Measurements from ENCODE around the gene PEDS1.
"Not testable (repeated sequence)": the region's sequence is repeated elsewhere in the genome, so short reads cannot be mapped to it uniquely, and the experiment has no call there.

PEDS1 gene

DNA sequence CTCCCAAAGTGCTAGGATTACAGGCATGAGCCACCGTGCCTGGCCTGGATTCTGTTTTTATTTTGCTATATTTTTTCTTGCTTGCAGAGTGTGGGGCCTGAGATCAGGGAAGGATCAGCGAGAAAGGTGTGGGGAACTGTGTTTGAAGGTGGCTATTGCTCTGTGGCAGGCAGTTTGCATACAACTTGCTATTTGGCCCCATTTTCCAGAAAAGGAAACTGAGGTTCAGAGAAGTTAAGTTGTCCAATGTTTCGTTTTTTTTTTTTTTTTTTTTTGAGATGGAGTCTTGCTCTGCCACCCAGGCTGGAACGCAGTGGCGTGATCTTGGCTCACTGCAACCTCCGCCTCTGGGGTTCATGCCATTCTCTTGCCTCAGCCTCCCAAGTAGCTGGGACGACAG is 8.0 kb upstream of the PEDS1 start:
- not testable (repeated sequence) for DNase-seq

DNA sequence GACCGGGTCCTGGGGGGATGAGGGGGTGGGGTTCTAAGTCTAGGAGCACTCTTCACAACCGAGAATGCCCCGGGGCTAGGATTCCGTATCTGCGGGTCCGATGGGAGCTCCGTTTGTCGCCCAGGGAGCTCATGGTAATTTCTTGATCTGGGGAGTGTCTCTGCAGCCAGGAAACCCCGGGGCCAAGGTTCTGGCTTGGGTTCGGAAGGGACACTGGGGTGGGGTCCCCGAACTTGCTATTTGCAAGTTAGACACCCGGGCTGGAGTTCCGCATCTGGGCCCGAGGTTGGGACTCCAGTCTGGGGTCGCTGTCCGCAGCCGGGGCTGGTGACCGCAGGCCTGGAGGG is 397 bp downstream of the PEDS1 start:
- no peak for DNase-seq

DNA sequence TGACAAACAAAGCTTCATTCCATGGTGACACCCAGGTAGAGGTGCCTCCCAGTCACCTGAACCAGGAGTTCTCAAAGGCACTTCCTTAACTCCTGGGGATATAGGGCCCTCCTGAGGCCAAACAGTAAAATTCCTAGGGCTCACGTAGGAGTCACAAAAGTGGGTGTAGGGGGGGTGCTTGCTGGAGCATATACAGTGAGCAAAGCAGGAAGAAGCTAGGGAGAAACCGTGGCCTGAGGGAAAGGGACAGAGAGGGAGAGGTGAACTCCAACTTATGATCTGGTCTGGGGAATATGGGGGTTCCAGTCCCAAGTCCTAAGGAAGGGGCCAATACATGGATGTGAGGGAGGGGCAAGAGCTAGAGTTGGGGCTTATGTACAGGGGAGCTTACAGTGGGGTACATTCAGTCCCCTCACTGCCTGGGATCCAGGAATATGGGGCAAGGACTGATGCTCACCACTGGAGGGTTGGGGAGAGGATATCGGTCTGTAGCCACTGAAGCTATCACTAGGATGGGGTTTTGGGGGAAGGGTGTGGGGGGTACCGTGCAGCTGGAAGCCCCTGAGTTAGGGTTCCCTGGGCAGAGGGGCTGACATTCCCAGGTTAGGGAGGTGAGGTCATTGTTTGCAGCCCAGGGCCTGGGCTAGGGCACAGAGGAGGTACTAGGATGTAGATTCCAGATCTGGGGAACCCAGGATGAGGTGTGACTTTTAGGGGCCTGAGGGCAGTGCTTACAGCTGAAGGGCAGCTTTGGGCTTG is 950 bp downstream of the PEDS1 start:
- no peak for DNase-seq

DNA sequence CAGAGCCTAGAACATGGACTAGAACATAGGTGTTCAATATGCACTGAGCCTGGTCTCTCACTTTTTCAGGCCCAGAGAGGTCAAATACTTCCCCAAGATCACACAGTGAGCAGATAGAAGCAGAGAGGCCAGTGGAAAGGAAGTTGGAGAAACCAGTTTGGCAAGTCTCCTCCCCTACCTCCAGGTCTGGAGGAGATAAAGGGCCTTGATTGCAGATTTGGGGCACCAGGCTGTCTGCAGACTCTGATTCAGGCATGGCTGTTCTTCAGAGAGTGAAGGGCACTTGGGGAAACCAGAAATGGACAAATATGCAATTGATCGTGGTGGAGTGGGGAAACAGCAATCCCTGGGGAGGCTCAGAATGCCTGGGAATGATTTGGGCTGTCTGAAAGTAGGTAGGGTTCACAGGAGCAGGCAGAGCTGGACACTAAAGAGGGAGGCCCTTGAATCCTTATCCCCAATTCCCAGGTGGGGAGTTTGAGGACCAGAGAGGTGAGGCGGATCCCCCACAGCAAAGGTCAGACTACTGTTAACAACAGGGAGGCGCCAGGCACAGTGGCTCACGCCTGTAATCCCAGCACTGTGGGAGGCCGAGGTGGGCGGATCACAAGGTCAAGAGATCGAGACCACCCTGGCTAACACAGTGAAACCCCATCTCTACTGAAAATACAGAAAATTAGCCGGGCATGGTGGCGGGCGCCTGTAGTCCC is 2.3 kb downstream of the PEDS1 start:
- no peak for DNase-seq

DNA sequence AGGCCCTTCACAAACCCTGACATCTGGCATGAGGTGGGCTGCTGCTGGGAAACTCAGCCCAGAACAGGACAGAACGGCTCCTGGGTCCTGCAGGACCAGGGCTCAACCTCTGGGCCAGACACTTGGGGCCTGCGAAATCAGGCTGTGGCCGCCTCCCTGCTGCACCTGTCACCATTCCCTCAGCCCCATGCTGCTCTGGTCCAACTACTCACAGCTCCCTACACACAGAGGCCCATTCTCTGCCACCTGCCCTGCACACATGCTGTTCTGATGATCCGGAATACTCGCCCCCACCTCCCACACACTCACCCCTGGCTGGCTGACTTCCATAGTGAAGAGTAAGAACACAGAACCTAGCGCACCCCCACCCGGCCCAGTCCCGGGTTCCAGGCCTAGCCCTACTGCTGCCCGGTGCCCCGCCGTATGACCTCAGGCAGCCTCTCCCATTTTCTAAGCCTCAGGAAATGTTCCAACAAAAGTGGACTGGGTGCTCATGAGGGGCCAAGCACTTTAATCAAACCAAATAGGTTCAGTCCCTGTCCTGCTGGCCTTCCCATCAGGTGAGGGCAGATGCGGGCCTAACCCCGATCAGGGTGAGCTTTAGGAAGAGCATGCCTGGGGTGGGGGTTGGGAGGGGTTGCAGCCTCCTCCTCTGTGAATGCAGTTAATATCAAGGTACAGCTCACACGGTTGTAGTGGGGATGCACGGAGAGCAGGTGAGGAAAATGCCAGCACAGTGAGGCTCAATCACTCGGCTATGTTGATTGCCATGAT is 3.9 kb downstream of the PEDS1 start:
- no peak for DNase-seq

DNA sequence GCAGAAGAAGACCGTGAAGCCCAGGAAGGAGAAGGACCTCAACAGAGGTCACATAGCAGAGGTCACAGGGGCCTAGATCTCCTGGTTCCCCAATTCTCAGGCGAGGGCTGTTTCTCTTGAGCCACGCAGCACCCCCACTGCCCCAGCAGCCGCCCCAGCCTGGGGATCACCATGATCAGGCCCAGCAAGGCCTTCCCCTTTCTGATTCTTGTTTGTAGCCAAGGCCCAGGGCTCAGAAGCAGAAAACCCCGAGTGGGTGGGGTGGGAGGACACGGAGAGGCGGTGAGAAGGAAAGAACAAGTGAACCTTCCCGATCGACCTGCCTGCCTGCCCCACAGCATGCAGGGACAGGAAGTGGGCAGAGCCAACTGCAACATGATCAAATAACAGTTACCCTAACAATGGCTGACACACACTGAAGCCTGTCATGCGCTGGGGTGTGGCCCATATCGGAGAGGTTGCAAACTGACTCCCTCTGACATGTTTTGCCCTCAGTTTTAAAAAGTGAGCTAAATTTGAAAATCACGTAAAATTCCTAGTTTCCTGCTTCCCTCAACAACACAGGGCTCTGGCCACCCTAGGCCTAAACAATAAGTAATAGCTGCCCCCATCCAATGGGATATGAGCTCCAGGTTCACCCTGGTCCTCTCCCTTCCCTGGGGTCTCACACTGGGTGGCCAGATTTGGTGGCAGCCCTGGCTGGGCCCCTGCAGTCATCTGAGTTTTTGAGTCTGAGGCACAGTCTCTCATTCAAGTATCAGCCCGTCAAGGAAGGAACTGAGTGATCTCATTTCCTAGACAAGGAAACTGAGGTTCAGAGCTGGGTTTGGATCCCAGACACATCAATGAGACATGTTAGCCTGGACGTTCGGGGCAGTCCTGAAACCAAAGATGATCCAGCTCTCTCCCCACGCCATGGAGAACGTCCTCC is 6.5 kb downstream of the PEDS1 start:
- DNase-seq: peak; percentile 75

DNA sequence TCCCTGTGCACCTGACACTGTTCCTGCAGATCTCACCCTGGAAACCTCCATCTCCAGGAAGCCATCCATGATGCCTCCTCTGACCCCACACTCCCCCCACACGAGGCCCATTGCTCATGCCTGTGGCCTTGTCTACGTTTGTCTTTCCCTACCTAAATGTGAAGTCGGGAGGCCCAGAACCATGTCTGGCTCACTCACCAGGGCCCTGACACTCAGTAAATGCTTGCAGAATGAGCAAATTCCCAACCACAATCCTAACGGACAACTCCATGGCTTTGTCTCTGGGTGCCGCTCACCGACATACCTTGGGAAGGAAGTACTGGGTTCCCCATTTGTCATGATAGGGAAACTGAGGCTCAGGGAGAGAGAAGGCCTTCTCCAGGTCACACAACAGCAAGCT is 7.3 kb downstream of the PEDS1 start:
- no peak for DNase-seq

DNA sequence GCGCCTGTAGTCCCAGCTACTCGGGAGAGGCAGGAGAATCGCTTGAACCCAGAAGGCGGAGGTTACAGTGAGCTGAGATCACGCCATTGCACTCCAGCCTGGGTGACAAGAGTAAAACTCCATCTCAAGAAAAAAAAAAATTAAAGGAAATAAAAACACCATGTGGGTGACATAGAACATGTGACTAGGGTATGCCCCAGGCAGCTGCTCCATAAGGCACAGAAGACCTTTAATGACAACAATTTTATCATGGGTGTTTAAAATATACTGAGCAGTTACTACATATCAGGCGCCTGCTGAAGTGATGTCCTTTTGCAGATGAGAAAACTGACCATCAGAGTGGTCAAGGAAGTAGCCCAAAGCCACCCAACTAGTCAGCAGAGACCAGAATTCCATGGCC is 8.0 kb downstream of the PEDS1 start:
- no peak for DNase-seq

DNA sequence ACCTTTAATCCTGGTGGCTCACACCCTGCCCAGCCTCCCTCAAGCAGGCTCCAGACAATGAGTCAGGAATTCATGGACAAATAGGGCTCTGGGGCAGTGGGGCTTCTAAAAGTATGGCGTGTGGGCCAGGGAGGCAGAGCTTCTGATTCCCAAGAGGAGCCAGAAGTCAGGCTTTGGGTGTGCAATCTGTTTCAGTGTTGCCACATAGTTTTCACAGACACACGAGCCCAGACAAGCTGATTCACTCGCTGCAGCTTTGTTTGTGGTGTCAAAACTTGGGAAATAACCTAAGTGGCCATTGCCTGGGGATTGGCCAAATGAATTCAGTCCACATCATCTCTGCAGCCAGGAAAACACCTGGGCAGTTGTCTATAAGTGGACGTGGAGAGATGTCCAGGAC is 9.2 kb downstream of the PEDS1 start:
- no peak for DNase-seq

DNA sequence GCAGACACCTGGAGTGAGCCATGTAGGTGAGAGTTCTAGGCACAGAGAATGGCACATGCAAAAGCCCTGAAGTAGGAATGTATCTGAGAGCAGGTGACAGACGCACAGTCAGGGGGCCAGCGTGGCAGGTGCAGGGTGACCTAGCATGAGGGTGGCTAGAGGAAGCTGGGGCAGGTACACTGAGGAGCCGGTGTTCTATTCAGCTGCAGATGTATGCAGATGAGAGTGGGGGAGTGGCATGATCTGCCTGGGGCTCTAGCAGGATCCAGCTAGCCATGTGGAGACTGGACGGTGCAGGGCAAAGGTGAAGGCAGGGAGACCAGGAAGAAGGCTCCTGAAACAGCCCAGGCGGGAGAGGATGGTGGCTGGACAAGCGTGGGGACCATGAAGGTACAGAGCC is 10.7 kb downstream of the PEDS1 start:
- no peak for DNase-seq

DNA sequence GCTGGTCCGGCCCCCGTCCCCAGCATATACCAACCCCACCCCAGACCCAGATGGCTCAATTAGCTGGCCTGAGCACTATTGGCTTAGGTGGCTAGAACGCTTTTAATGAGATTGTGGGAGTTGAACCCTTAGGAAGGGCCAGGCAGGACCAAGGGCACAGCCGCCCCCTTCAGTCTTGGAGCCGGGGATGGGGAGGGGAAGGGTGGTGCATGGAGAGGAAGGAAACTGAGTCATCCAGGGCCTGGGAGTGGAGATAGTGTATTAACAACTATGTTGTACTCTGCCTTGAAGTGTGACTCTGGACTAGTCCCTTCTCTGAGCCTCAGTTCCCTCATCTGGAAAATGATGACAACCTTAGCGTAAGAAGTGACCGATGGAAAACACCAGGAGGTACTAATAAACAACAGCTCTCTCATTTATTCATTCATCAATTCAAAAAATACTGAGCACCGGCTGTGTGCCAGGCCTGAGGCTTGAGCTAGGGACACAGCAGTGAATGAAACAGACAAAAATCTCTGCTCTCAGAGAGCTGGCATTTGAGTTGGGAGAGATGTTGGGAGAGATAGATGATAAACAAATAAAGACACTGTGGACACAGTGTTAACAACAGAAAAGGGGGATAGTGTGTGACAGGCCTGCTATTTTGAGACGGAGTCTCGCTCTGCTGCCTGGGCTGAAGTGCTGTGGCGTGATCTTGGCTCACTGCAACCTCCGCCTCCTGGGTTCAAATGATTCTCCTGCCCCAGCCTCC is 11.5 kb downstream of the PEDS1 start:
- DNase-seq: no peak

DNA sequence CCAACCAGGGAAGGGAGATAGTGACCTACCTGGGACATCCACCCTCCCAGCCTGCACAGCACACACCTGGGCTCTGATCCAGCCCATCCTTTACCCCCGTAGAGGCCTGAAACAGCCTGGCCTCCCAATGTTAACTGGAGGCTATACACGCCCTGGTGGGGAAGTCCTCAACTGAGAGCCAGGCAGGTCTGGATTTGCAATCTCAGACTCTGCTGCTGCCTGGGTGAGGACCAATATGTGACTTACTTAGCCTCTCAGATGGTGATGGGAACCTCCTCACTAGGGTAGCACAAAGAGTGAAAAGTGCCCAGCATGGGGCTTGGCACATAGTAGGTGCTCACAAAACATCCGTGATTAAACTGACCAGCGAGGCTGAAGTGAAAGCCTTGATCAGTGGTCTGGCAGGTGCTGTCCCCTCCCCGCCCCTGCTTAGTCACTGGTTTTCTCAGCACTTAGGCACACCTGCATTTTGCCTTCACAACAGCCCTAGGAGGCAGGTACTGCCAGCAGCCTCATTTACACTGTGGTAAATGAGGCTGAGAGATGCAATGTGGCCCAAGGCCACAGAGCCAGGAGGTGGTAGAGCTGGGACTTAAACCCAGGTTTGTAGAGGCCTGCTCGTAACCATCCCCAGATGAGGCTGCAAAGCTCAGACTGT is 12.4 kb downstream of the PEDS1 start:
- DNase-seq: no peak

DNA sequence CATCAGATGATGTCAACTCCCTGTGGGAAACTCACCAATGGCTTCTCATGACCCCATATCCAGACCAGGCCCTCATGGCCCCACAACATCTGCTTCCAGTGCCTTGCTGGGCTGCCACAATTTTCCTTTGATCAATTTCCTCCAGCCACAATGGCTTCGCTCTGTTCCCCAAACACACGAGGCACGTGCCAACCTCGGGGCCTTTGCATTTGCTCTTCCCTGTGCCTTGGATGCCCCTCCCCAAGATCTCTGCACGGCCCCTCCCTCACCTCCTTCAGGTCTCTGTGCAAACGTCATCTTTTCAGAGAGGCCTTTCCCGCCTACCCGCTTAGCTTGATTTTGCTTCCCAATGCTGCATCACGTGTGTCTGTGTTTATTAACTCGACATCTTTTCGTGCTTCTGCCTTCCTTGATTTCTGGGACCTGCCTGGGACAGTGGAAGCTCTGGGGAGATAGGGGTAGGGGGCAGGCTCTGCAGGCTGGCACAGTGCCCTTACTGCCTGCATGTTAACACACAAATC is 13.1 kb downstream of the PEDS1 start:
- no peak for DNase-seq

DNA sequence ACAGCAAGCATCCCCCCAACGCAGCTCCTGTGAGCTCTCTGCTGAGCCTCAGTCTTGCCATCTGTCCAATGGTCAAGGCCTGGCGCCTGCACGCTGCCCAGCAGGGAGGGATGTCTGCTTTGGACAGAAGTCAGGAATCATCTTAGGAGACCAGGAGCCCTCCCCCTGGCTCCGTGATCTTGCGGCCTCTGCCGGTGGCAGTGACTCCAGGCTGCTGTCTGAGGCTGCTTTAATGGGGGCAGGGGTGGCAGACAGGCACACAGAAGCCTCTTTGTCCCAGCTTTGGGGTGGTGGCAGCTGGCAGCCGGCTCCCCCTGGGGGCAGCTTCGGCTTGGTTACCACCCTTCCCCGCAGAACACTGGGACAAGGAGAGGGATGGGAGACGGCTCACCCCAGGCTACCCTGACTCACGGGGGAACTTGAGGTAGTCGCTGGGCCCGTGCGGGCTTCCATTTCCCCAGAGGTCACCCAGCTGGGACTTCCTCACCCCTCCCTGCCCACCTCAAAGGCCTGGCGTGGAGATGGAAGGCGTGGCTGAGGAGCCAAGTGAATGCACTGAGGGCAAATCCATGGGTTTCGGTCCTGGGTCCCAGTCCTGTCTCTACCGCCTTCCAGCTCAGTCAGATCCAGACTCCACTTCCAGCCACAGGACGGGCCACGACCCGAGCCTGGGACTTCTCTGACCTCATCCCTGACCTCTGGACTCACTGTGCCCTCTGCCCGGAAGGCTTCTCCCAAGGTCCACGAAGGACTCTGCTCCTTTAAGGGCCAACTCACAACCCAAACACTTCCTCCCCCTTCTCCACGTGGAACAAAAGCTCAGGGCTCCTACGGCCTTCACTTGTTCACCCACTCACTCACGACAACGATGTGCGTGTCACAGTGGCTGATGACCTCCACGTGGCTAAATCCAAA is 14.8 kb downstream of the PEDS1 start:
- DNase-seq: no peak

DNA sequence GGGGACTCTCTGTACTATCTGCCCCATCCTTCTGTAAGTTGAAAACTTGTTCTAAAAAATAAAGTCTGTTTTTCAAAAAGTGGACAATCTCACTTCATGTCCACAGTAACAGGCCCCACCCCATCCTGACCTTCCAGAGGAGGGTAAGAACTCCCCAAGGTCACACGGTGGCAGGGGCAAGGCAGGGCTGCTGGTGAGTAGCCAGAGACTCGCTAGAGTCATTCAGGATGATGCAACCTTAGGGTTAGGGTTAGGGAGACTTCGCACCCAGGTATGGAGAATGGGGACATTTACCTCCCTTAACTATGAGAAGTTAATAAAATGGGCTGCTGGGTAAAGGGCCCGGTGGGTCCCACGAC is 15.4 kb downstream of the PEDS1 start:
- no peak for DNase-seq

DNA sequence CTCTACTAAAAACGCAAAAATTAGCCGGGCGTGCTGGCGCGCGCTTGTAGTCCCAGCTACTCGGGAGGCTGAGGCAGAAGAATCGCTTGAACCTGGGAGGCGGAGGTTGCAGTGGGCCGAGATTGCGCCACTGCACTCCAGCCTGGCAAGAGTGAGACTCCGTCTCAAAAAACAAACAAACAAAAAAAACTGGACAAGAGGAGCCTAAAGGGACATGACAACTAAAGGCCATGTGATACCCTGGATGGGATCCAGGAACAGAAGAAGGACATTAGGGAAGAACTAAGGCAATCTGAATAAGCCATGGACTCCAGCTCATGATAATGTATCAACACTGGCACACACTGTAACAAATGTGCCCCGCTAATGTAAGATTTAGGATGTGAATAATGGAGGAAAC is 15.8 kb downstream of the PEDS1 start:
- not testable (repeated sequence) for DNase-seq

DNA sequence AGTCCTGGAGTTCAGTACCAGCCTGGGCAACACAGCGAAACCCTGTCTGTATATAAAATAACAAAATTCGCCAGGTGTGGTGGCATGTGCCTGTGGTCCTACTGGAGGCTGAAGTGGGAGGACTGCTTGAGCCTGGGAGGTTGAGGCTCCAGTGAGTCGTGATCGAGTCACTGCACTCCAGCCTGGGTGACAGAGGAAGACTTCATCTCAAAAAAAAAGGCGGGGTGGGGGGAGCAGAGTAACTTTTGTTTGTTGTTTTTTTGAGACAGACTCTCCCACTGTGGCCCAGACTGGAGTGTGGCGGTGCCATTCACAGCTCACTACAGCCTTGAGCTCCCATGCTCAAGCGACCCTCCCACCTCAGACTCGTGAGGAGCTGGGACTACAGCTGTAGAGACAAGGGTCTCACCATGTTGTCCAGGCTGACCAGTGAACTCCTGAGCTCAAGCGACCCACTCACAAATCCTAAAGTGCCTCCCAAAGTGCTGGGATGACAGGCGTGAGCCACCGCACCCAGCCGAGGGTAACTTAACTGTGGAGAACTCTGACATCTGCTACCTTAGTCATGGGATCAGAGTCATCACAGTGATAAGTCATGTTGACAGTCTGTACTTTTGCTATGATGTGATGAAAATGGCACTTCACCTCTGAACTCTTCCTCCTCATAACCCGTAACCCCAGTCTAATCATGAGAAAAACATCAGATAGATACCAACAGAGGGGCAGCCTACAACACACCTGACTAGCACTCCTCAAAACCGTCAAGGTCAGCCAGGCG is 16.5 kb downstream of the PEDS1 start:
- DNase-seq: no peak

DNA sequence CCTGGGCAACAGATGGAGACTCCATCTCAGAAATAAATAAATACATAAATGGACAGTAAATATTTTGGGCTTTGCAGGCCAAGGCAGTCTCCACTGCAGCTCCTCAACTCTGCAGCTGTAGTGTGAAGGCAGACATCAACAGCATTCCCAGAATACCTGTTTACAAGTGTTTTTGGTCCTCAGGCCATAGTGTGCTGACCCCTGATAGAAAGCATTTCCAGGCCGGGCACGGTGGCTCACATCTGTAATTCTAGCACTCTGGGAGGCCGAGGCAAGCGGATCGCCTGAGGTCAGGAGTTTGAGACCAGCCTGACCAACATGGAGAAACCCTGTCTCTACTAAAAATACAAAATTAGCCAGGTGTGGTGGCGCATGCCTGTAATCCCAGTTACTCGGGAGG is 18.4 kb downstream of the PEDS1 start:
- DNase-seq: not testable (repeated sequence)

DNA sequence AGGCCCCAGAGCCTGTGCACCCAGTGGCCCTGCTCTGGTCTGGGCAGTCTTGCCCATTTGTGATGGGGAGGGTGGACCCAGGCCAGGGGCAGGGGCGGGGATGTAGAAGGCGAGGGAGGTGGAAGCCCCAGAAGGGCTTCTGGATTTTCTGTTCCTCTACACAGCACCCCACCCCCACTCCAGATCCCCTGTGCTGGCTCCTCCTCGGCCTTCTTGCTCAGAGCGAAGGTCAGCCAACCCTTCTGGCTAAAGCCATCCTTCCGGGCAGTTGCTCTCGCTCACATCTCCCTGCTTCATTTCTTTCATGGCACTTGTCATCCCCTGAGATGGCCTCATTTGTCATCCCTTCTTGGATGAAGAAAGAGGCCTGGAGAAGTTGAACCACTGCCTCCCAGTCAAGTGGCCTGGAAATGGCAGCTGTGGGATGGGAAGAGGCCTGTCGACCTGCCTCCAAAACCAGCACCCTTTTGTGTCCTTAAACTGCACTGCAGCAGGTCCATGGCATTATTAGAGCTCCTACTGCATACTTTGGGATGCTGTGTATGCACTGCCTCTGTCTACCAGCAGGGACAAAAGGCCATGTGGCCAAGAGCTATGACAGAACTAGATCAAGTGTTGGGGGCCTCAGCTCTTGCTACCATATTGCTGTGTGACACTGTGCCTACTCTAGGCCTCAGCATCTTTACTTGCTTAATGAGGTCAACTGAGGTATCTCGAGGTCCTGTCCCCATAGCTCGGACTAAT is 19.9 kb downstream of the PEDS1 start:
- DNase-seq: no peak
